Loucy (cell line): ENCODE measurements around the gene PORCN.
"Not testable (repeated sequence)": the region's sequence is repeated elsewhere in the genome, so short reads cannot be mapped to it uniquely, and the experiment has no call there.

Source experiments
- H2AFZ ChIP-seq: fragments of 200-600 bp; sonication (generic); 2 replicates; pipeline ENCODE4 v1.6.0; 2016; ENCODE audit warnings: antibody characterized with exemption, mild to moderate bottlenecking, low read length, moderate library complexity
- H3F3A ChIP-seq: fragments of 200-600 bp; 2 replicates; pipeline ENCODE4 v1.6.0; 2016; ENCODE audit warnings: antibody characterized with exemption, low read depth, mild to moderate bottlenecking
- H3K27me3 ChIP-seq: fragments of 200-600 bp; sonication (generic); 2 replicates; pipeline ENCODE4 v1.6.1; 2014; ENCODE audit warnings: low read length, mild to moderate bottlenecking; ENCODE audit not compliant: insufficient read depth, poor library complexity, severe bottlenecking
- H3K36me3 ChIP-seq: fragments of 200-600 bp; sonication (generic); 2 replicates; pipeline ENCODE4 v1.6.1; 2016; ENCODE audit warnings: low read length; ENCODE audit not compliant: insufficient read depth
- H3K4me1 ChIP-seq: fragments of 200-600 bp; sonication (generic); 2 replicates; pipeline ENCODE4 v1.5.1; 2014; ENCODE audit warnings: low read length, mild to moderate bottlenecking; ENCODE audit not compliant: insufficient read depth, poor library complexity, severe bottlenecking
- H3K4me2 ChIP-seq: fragments of 200-600 bp; sonication (generic); 2 replicates; pipeline ENCODE4 v1.6.0; 2014; ENCODE audit warnings: antibody characterized with exemption, low read length, low read depth, mild to moderate bottlenecking; ENCODE audit not compliant: poor library complexity, severe bottlenecking
- H3K4me3 ChIP-seq: fragments of 200-600 bp; sonication (generic); 2 replicates; pipeline ENCODE4 v1.5.1; 2014; ENCODE audit warnings: low read length, mild to moderate bottlenecking, mixed read lengths; ENCODE audit not compliant: poor library complexity, severe bottlenecking
- H3K79me2 ChIP-seq: fragments of 200-600 bp; sonication (generic); 2 replicates; pipeline ENCODE4 v1.6.1; 2014; ENCODE audit warnings: low read length; ENCODE audit not compliant: insufficient read depth
- H3K9ac ChIP-seq: fragments of 200-600 bp; sonication (generic); 2 replicates; pipeline ENCODE4 v1.6.0; 2014; ENCODE audit warnings: mild to moderate bottlenecking, low read depth, low read length, moderate library complexity; ENCODE audit not compliant: poor library complexity, severe bottlenecking
- H3K9me2 ChIP-seq: fragments of 200-600 bp; sonication (generic); replicated peaks from 2 replicates; pipeline ENCODE4 v1.6.1; 2016; ENCODE audit warnings: low read depth, low read length, mixed read lengths
- H3K9me3 ChIP-seq: fragments of 200-600 bp; sonication (generic); 2 replicates; pipeline ENCODE4 v1.6.1; 2014; ENCODE audit warnings: mild to moderate bottlenecking, antibody characterized with exemption, low read length, low read depth; ENCODE audit not compliant: insufficient read depth
- H4K20me1 ChIP-seq: fragments of 200-600 bp; sonication (generic); 2 replicates; pipeline ENCODE4 v1.6.0; 2014; ENCODE audit warnings: antibody characterized with exemption, low read length, mild to moderate bottlenecking; ENCODE audit not compliant: insufficient read depth, poor library complexity, severe bottlenecking
- EZH2phosphoT487 ChIP-seq: fragments of 200-600 bp; IDR thresholded peaks from 2 replicates; pipeline ENCODE4 v1.6.1; 2018; ENCODE audit warnings: antibody characterized with exemption, mild to moderate bottlenecking, moderate library complexity, borderline replicate concordance
- TF ChIP-seq, protein P1 (sequence below): fragments of 200-600 bp; sonication (generic); conservative IDR thresholded peaks from 2 replicates; pipeline ENCODE4 v1.5.1; 2014; ENCODE audit warnings: mild to moderate bottlenecking, antibody characterized with exemption, low read length

The PORCN gene

DNA sequence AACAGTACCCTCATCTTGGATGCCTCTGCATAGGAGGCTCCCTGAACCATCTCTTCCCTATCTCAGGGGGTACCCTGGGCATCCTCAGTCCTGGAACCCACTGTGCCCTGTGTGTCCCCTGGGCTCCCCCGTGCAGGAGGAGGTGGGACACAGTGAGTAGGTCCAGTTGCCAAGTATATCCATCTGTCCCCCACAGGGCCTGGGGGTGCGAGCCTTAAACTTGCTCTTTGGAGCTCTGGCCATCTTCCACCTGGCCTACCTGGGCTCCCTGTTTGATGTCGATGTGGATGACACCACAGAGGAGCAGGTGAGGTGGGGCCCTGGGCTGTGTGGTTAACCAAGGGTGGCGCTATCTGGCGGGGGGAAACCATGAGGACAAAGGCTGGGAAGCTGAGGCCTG, 8.2 kb downstream of the PORCN start:
- H3K27me3 ChIP-seq, result no peaks in the 10 kb centered on the region
- no peaks in the 10 kb centered on the region for H3K36me3 ChIP-seq
- no peak for TF ChIP-seq EZH2phosphoT487
- TF ChIP-seq, protein P1, sequence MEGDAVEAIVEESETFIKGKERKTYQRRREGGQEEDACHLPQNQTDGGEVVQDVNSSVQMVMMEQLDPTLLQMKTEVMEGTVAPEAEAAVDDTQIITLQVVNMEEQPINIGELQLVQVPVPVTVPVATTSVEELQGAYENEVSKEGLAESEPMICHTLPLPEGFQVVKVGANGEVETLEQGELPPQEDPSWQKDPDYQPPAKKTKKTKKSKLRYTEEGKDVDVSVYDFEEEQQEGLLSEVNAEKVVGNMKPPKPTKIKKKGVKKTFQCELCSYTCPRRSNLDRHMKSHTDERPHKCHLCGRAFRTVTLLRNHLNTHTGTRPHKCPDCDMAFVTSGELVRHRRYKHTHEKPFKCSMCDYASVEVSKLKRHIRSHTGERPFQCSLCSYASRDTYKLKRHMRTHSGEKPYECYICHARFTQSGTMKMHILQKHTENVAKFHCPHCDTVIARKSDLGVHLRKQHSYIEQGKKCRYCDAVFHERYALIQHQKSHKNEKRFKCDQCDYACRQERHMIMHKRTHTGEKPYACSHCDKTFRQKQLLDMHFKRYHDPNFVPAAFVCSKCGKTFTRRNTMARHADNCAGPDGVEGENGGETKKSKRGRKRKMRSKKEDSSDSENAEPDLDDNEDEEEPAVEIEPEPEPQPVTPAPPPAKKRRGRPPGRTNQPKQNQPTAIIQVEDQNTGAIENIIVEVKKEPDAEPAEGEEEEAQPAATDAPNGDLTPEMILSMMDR, result no peak
- peaks cover 21% of the 10 kb centered on the region for H3K4me1 ChIP-seq
- H3K79me2 ChIP-seq, result peaks cover 1% of the 10 kb centered on the region; the same call in 1 of the 2 replicates
- no peak overlapping the region for H3K9ac ChIP-seq
- no peak overlapping the region for H3K4me2 ChIP-seq
- no peaks in the 10 kb centered on the region for H3K9me2 ChIP-seq
- H3K4me3 ChIP-seq, result no peak overlapping the region
- H3F3A ChIP-seq, result peaks cover 4% of the 10 kb centered on the region; the same call in 1 of the 2 replicates
- no peaks in the 10 kb centered on the region for H3K9me3 ChIP-seq
- H4K20me1 ChIP-seq, result no peaks in the 10 kb centered on the region
- no peak overlapping the region for H2AFZ ChIP-seq

DNA sequence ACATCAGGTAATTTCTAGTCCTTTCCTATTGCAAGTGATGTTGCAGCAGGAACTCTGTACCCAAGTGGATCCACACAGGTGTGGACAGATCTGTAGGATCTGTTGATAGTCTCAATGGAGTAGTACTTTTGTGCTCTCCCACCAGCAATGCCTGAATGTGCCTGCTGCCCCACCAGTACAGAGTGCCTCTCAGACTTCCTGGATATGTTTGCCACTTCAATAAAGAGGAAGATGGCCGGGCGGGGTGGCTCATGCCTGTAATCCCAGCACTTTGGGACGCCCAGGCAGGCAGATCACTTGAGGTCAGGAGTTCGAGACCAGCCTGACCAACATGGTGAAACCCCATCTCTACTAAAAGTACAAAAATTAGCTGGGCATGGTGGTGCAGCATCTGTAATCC, 10.7 kb downstream of the PORCN start:
- not testable (repeated sequence) for H3K36me3 ChIP-seq, H3K9me3 ChIP-seq, H3K4me3 ChIP-seq, H3K27me3 ChIP-seq, H3F3A ChIP-seq, H3K9me2 ChIP-seq, H3K4me2 ChIP-seq, H2AFZ ChIP-seq, H4K20me1 ChIP-seq
- H3K9ac ChIP-seq, result peak overlapping the region; percentile 87
- peaks cover 21% of the 10 kb centered on the region for H3K4me1 ChIP-seq
- H3K79me2 ChIP-seq, result peaks cover 23% of the 10 kb centered on the region

DNA sequence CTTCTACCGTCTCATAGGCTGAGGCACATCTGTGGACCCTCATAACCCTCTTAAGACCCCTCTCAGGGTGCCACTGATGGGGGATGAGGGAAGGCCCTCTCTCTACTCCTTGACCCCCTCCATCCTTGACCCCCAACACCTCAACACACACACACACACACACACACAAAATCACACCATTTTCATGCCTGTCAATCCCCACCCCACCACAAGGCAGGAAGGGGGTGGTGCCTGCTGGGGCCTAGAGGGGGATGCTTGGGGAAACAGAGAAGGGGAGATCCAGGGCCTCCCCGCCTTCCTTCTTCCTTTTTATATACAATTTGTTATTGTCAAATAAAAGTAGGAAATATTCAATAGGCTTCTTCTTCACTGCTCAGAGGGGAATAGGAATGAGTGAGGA, 11.7 kb downstream of the PORCN start:
- Histone ChIP-seq H3F3A (peaks cover 4% of the 10 kb centered on the region; the same call in 1 of the 2 replicates), H3K27me3 (no peaks in the 10 kb centered on the region), H3K9ac (peak overlapping the region; percentile 87), H2AFZ (no peak overlapping the region), H3K9me2 (no peaks in the 10 kb centered on the region), H4K20me1 (peaks cover 9% of the 10 kb centered on the region), H3K79me2 (peaks cover 33% of the 10 kb centered on the region), H3K4me2 (peak overlapping the region; percentile 97), H3K9me3 (no peaks in the 10 kb centered on the region), H3K4me1 (peaks cover 26% of the 10 kb centered on the region), H3K4me3 (peak overlapping the region; percentile 89), H3K36me3 (no peaks in the 10 kb centered on the region)
- no peak for TF ChIP-seq EZH2phosphoT487
- TF ChIP-seq, protein P1, result no peak

DNA sequence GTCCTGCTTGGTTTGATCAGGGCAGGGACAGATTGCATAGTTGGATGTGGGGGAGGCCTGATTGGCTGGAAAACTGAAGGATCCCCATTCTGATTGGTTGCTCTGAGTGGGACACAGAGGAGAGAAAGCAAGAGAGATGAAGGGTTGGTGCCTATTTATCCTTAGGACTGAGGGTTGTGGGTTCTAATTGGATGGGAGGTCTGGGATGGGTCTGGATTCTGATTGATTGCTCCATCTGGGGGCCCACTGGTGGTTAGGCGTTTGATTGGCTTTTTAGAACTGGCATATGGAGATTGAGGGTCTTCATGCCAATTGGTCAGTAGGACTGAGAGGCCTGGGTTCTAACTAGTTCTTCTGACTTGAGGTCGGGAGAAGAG, 12.2 kb downstream of the PORCN start:
- Histone ChIP-seq H3K4me2 (peak overlapping the region; percentile 97), H3K4me3 (peak overlapping the region; percentile 89), H3K9me2 (no peaks in the 10 kb centered on the region), H4K20me1 (peaks cover 9% of the 10 kb centered on the region), H3K79me2 (peaks cover 38% of the 10 kb centered on the region), H3K36me3 (no peaks in the 10 kb centered on the region), H3F3A (peaks cover 4% of the 10 kb centered on the region; the same call in 1 of the 2 replicates), H2AFZ (peak overlapping the region; percentile 51; the same call in 1 of the 2 replicates), H3K9me3 (no peaks in the 10 kb centered on the region), H3K4me1 (peaks cover 26% of the 10 kb centered on the region), H3K27me3 (no peaks in the 10 kb centered on the region), H3K9ac (peak overlapping the region; percentile 87)
- TF ChIP-seq, protein P1, result no peak
- no peak for TF ChIP-seq EZH2phosphoT487
